IPS-NIHi11 (cell line): ENCODE data around the gene C1QTNF8.

Experiments
- DNase-seq: peaks from one replicate; pipeline ENCODE4 v3.0.0; 2012; ENCODE audit warnings: mixed read lengths, low spot score

The C1QTNF8 gene

GRCh38 chr16:1045310-1045992 lies 50.6 kb downstream of the C1QTNF8 start:
- no peak for DNase-seq

- no peak for DNase-seq
Observed at GRCh38 chr16:1044460-1045309, 51.4 kb downstream of the C1QTNF8 start.

- no peak for DNase-seq
Observed at GRCh38 chr16:1043881-1044451, 52.1 kb downstream of the C1QTNF8 start.

- no peak for DNase-seq
Observed at GRCh38 chr16:1042866-1043265, 53.2 kb downstream of the C1QTNF8 start.

GRCh38 chr16:1042049-1042744 lies 53.8 kb downstream of the C1QTNF8 start:
- DNase-seq = no peak

- no peak for DNase-seq
Observed at GRCh38 chr16:1040346-1040745, 55.7 kb downstream of the C1QTNF8 start.

- DNase-seq = no peak
Observed at GRCh38 chr16:1039762-1040161, 56.3 kb downstream of the C1QTNF8 start.

GRCh38 chr16:1038932-1039331 lies 57.1 kb downstream of the C1QTNF8 start:
- no peak for DNase-seq
